ENCODE measurements around the gene MPST.
"Not testable (repeated sequence)": the region's sequence is repeated elsewhere in the genome, so short reads cannot be mapped to it uniquely, and the experiment has no call there.

MPST gene

DNA sequence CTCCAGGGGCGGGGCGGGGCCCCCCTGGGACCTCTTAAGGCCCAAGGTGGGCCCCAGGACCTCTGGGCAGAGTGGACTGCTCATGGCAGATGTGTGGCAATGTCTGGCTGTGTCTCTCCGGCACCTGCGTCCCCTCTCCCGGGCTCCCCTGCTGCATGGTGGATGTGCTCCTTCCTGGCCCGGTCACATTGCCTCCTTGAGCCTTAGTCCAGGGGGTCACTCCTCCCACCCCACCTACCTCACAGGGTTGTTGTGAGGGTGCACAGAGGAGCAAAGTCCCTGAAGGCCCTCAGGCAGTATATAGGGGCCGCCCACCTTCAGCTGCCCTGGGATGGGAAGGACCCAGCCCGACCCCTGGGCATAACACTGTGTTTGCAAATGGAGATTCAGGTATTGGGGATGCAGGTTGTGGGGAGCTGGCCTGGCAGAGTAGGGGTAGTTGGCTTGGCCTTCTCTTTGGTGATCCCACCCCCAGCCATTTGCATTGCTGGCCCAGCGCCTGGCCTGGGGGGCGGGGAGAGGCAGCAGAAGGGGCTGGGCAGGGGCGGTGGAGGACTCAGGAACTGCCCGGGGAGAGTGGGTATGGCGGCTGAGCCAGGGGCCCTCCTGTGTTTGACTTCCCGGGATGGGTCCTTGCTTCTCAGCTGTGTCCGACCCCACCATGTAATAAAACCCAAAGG is 43.3 kb downstream of the MPST start:
- no peak for FAIRE-seq

DNA sequence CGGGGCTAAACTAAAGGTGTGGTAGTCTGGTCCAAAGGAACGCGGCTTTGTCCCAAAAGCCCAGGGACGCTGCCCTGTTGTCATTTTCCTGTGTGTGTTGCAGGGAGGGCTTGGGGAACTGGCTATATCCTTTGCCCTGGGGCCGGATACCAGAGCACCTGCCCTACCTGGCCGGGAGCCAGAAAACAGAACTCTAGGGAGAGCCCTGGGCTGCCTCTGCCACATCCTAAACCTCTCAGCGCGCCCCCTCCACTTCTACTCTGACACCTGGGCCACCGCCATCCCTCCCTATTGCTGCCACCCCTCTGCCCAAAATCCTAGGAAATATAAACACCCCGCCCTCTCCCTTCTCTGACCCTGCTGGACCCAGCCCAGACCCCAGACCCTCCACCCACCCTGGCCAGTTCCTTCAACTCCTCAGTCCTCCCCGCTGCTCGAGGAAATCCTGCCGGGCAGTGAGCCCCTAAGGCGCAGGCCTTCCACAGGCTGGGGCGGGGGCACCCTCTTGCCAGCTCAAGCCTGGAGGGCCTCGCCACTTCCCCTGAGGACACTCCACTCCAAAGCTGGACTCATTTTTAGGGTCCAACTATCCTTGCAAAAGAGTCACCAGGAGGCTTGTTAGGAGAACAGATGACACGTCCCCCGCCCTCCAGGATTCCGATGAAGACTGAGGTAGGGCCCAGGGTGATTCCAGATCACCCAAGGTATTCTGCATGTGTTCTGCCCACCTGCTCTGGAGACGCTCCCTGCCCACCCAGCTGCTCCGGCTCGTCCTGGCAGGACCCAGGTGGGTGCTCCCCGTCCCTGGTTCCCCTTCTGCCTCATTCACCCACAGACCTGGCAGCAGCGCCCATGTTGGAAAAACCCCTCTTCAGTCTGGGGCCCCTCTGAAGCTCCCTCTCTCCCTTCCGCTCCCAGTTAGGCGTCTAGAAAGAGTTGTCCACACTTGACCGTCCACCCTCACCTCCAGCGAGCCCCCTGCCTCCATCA is 44.2 kb downstream of the MPST start:
- no peak for FAIRE-seq

DNA sequence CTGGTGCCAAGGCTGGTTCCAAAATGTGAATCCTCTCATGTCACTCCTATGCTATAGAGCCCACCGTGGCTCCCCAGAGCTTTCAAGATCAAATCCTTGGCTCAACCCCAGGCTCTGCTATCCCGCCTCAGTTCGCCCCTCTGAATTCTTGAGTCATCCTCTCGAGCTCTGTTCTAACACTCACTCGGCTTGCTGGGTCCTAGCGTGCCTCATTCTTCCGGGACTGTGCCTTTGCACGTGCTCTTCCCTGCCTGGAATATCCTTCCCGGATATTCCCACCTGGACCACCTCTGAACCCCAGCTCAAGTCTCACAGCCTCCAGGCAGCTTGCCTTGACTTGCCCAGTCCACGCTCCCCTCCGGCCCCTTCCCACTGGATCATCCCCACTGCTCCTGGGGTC is 45.0 kb downstream of the MPST start:
- FAIRE-seq = no peak

DNA sequence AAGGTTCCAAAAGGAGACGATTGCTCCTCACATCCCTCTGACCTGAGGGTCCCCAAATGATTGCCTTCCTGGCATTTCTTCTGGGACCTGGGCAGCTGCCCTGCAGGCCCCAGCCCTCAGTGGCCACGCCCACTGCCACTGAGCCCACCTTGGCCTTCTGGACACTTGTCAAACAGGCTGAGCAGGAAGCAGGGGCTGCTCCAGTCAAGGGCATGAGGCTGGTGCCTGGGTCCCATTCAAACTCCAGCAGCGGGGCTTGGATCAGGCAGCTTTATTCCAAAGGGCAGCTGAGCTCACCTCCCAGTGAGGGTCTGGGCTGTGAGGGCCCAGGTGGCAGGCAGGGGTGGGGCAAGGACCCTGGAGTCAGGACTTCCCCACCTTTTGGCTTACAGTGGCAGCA is 45.6 kb downstream of the MPST start:
- no peak for FAIRE-seq

DNA sequence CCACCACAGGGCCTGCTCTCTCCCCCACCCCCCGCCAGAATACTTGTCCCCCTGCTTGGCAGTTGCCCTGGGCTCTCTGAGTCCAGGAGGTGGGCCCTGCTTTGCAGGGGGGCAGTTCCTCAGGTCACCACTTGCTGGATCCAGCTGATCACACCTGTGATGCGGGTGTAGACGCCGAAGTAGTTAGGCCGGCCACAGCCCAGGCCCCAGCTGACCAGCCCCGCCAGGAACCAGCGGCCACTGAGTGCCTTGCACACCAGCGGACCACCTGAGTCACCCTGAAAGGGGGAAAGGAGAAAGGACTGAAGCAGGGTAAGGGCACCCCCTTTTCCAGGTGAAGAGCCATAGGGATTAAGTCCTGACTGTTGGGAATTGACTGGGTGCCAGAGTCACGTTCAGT is 46.4 kb downstream of the MPST start:
- no peak for FAIRE-seq

DNA sequence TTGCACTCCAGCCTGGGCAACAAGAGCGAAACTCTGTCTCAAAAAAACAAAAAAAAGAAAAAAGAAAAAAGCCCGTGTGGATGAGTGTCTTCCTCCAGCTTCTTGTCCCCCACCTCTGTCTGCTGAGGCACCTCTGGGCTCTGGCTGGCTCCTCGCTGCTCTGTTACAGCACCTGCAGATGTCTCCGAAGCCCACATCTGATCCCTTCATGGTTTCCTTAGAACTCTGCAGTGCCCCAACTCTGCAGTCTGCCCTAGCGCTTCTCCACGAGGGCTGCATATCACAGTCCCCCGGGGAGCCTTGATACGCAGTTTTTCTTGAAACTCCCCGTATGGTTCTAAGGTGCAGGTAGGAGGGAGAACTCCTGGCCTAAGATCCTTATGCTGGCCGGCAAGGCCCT is 47.9 kb downstream of the MPST start:
- FAIRE-seq = no peak

DNA sequence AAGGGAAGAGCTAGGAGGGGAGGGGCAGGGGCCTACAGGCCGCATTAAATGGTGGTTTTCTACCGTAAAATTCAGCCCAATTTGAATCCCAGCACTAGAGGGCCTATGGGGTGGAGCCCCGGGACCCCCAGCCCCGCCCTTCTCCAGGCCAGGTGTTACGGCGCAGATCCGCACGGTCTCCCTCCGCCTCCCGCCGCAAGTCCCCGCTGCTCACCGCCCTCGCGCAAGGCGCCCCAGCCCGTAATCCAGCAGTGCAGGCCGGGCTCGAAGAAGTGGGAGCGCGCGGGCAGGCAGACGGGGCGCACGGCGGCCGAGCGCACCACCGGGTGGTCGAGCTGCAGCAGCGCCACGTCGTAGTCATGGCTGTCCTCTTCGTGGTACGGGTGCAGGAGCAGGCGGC is 49.3 kb downstream of the MPST start:
- no peak for FAIRE-seq

DNA sequence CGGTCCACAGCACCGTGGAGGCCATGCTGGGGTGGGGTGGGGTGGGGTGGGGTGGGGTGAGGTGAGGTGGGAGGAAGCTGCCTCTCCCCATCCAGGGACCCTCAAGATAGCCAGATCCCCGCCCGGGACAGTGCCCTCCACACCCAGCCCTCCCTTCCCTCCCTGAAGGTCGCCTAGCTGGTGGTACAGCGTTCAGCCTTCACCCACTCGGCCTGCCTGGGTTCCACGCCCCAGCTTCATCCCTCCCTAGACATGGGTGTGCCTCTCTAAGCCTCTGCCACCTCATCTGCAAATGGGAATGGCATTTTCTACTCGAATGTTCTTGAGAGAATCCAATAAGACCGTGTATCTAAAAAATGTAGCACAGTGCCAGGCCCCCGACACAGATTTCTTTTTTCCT is 49.8 kb downstream of the MPST start:
- no peak for FAIRE-seq

DNA sequence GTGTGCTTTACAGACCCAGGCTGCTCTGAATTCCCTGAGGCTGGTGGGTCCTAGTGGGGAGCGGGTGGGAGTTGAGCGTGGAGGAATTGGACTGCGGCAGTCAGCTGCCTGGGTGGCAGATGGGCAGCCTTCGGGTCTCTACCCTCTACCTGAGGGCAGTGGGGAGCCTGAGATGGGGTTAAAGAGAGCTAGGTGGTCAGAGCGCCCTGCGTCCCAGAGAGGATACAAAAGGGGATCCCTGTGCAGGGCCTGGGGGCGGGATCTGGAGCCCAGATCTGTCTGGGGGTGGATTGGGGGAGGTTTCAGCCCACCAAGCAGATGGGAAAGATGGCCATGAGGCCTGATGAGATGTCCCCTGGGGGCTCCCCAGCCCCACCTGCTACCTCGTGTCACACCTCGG is 50.2 kb downstream of the MPST start:
- FAIRE-seq = no peak

DNA sequence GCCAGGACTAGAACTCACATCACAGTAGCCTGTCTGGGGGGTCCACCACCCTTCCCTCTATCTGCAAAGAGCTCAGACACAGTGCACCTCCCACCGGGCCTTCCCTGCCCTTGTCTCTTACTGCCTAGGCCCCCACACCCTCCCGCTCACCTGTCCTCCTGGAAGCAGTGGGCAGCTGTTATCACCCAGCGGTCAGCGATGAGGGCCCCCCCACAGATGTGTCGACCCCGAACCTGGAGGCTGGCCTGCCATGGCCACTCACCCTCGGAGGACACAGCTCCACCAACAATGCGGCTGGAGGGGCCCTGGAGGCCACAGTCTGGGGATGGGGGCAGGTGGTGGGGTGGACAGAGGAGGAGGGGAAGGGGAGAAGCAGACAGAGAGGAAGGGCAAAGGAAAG is 50.8 kb downstream of the MPST start:
- FAIRE-seq = no peak

DNA sequence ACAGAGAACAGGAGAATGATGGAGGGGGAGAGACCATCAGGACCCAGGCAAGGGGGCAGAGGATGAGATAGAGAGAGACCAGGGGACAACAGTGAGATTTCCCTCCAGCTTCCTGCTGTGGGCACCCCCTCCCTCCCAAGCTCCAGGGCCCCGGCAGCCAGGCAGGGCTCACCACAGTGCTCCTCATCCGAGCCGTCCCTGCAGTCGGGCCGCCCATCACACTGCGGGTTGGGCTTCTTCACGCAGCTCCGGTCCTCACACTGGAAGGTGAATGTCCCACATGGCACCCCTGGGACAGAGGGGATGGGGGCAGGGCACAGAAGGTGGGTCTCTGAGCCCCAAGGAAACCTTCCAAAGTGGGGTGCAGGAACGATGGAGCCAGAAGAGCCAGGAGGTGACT is 51.2 kb downstream of the MPST start:
- no peak for FAIRE-seq

DNA sequence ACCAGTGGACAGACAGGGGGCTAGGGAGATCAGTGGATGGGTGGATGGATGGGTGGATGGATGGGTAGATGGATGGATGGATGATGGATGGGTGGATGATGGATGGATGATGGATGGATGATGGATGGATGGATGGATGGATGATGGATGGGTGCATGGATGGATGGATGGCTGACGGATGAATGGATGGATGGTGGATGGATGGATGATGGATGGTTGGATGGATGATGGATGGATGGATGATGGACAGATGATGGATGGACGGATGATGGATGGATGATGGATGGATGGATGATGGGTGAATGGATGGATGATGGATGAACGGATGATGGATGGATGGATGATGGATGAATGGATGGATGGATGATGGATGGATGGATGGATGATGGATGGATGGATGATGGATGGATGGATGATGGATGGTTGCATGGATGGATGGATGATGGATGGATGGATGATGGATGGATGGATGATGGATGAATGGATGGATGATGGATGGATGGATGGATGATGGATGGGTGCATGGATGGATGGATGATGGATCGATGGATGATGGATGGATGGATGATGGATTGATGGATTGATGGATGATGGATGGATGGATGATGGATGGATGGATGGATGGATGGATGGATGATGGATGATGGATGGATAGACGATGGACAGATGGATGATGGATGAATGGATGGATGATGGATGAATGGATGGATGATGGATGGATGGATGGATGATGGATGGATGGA is 52.5 kb downstream of the MPST start:
- not testable (repeated sequence) for FAIRE-seq

DNA sequence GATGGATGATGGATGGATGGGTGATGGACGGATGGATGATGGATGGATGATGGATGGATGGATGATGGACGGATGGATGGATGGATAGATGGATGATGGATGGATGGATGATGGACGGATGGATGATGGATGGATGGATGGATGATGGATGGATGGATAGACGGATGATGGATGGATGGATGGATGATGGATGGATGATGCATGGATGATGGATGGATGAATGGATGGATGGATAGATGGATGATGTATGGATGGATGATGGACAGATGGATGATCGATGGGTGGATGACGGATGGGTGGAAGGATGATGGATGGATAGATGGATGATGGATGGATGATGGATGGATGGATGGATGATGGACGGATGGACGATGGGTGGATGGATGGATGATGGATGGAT is 53.1 kb downstream of the MPST start:
- FAIRE-seq = no peak

DNA sequence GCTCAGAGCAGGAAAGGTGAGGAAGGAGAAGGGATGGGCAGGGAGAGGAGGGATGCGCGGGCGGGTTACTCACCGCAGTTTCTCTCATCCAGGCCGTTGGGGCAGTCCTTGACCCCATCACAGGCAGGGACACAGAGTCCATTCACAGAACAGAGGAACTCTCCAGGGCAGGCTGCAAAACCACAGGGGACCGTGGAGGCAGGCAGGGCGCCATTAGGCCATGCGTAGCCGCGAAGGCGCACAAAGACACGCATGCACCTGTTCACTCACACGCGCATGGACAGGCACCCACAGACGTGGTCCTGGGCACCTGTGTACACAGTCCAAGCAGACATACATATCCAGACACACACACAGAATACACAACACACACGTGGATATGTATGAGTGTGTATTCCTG is 55.0 kb downstream of the MPST start:
- no peak for FAIRE-seq

DNA sequence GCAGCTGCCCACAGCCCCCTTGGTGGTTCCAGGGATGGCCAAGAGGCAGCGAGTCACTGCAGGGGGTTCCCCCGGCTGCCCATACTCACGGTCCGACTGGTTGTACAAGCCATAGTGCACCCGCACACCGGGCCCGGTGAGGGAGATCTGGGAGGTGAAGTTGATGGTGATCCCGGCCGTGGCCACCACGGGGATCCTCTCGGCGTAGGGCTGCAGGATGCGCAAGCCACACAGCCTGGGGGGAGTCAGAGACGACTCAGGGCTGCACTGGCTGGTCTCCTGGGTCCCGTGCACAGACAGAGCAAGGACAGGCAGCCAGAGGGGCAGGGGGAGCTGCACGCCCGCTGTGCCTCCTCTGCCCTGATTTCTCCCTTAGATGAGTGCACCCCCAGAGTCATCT is 55.5 kb downstream of the MPST start:
- no peak for FAIRE-seq

DNA sequence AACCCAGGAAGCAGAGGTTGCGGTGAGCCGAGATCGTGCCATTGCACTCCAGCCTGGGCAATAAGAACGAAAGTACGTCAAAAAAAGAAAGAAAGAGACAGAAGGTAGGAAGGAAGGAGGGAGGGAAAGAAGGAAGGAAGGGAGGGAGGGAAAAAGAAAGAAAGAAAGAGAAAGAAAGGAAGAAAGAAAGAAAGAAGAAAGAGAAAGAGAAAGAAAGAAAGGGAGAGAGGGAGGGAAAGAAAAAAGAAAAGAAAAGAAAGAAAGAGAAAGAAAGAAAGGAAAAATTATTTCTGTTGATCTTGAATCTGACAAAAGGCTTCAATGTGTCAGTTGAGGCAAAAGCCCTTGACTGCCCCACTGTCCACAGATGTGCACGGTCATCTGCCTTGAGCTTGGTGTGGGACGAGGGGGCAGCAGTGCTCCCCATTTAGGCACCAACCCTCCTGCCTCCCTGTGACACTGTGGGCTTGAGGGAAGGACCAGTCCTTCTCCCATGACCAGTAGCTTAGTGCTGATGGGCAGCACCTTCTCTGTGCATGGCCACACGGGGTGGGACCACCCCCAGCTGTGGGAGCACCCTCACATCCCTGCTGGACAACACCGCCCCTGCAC is 56.4 kb downstream of the MPST start:
- FAIRE-seq = no peak

DNA sequence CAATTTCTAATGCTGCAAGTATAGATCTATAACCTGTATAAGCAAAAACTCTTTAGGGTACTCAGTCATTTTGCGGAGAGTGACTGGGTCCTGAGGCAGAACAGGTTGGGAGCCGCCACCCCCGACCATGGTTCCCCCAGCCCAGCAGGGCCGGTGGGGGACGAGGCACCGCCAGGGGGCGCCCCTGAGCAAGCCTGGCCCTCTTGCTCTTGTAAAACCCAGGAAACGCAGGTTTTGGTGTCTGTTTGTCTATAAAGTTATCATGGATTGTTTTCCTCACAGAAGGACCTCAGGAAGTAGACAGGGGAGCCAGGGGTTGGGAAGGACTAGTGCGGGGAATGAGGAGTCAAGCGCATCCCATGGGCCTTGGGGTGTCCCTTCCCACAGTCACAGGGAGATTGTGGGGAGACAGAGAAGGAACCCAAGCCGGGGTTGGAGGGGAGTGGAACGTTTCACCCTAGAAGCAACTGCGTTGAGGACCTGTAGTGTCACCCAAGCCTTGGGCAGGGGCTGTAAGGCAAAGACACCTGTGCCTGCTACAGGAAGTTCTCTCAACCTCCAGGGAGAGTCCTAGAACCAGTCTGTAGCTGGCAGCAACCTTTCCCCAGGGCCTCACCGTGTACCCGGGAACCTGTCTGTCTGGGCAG is 58.4 kb downstream of the MPST start:
- FAIRE-seq = no peak

DNA sequence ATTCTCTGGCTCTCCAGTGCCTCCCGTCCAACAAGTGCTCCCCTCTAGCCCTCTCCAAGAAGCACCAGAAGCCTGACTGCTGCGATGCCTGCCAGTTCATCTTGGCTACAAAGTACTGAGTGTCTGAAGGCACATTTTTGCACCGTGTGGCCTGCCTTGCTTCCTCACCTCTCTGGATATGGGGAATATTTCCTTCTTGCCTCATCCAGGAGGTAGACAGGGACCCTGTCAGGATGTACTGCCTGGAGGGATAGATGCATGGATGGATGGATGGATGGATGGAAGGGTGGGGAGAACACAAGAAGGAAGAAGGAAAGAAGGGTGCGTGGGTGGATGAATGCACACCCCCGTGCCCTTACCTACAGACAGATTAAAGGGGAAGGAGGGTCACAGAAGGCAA is 59.6 kb downstream of the MPST start:
- FAIRE-seq = no peak
